Progenitor cell of endocrine pancreas (in vitro differentiated cells): Measurements from ENCODE around the gene MREG. TPM values are rescaled to one million over a fixed set of nuclear protein-coding genes. Genes with fewer than 3 reads are reported as not detected.
A peak's percentile ranks its signal among the peaks of the same experiment; 100 is the strongest.

ENCODE experiments used
- DNase-seq: peaks from one replicate; pipeline ENCODE4 v3.0.0; 2021; ENCODE audit warnings: low spot score; ENCODE audit not compliant: unreplicated experiment
- H3K27ac Mint-ChIP-seq: 2 replicates; pipeline ENCODE4 v1.8.0; 2021; ENCODE audit warnings: mild to moderate bottlenecking, moderate library complexity, mixed read lengths
- H3K27me3 Mint-ChIP-seq: 2 replicates; pipeline ENCODE4 v1.8.0; 2021; ENCODE audit warnings: mixed read lengths
- H3K36me3 Mint-ChIP-seq: 2 replicates; pipeline ENCODE4 v1.8.0; 2022; ENCODE audit warnings: mixed read lengths; ENCODE audit not compliant: insufficient read depth
- H3K4me1 Mint-ChIP-seq: 2 replicates; pipeline ENCODE4 v1.8.0; 2021; ENCODE audit warnings: low read depth, mixed read lengths
- H3K4me3 Mint-ChIP-seq: 2 replicates; pipeline ENCODE4 v1.8.0; 2021; ENCODE audit warnings: low read depth, mild to moderate bottlenecking, moderate library complexity, mixed read lengths
- H3K9me3 Mint-ChIP-seq: 2 replicates; pipeline ENCODE4 v1.8.0; 2021; ENCODE audit warnings: low read depth, mixed read lengths
- CTCF ChIP-seq: fragments of 200-600 bp; sonication (generic); IDR thresholded peaks from one replicate; pipeline ENCODE4 v1.5.0; 2021; ENCODE audit warnings: antibody characterized with exemption, mild to moderate bottlenecking; ENCODE audit not compliant: unreplicated experiment
- total RNA-seq: library from RNA; stranded (reverse); gene quantifications from 2 replicates; pipeline ENCODE4 v1.2.1, GENCODE V29; 2021

MREG gene
- total RNA-seq, 1 donor from 2014 or later: 26.8 TPM

- H3K9me3 Mint-ChIP-seq: no peaks in the 10 kb centered on the region
- peaks cover 5% of the 10 kb centered on the region for H3K36me3 Mint-ChIP-seq
- H3K4me1 Mint-ChIP-seq: no peaks in the 10 kb centered on the region
- H3K27ac Mint-ChIP-seq: peak overlapping the region; percentile 31
- H3K27me3 Mint-ChIP-seq: no peaks in the 10 kb centered on the region
- no peak for DNase-seq
- no peak for TF ChIP-seq CTCF
- no peak overlapping the region for H3K4me3 Mint-ChIP-seq
These were observed 30.6 kb upstream of the MREG start for GRCh38 chr2:216043949-216044348.

- TF ChIP-seq CTCF: no peak
- no peak overlapping the region for H3K4me3 Mint-ChIP-seq
- no peaks in the 10 kb centered on the region for H3K27me3 Mint-ChIP-seq
- DNase-seq: no peak
- peaks cover 3% of the 10 kb centered on the region for H3K36me3 Mint-ChIP-seq
- H3K27ac Mint-ChIP-seq: no peak overlapping the region
- no peaks in the 10 kb centered on the region for H3K4me1 Mint-ChIP-seq
- no peaks in the 10 kb centered on the region for H3K9me3 Mint-ChIP-seq
These were observed 28.1 kb upstream of the MREG start for GRCh38 chr2:216041438-216041837.

- no peak for TF ChIP-seq CTCF
- Mint-ChIP-seq H3K4me3 (no peak overlapping the region), H3K36me3 (peaks cover 3% of the 10 kb centered on the region), H3K9me3 (no peaks in the 10 kb centered on the region), H3K27ac (no peak overlapping the region), H3K4me1 (no peaks in the 10 kb centered on the region), H3K27me3 (no peaks in the 10 kb centered on the region)
- no peak for DNase-seq
These were observed 26.6 kb upstream of the MREG start for GRCh38 chr2:216039918-216040317.

GRCh38 chr2:216034065-216034464, 20.7 kb upstream of the MREG start:
- DNase-seq: peak; percentile 67
- peaks cover 1% of the 10 kb centered on the region for H3K36me3 Mint-ChIP-seq
- peak; percentile 88 for TF ChIP-seq CTCF
- H3K27ac Mint-ChIP-seq: no peak overlapping the region
- no peaks in the 10 kb centered on the region for H3K4me1 Mint-ChIP-seq
- no peak overlapping the region for H3K4me3 Mint-ChIP-seq
- H3K9me3 Mint-ChIP-seq: no peaks in the 10 kb centered on the region
- H3K27me3 Mint-ChIP-seq: no peaks in the 10 kb centered on the region

GRCh38 chr2:216033403-216033802, 20.1 kb upstream of the MREG start:
- Mint-ChIP-seq H3K4me3 (no peak overlapping the region), H3K4me1 (no peaks in the 10 kb centered on the region), H3K27ac (no peak overlapping the region), H3K36me3 (peaks cover 1% of the 10 kb centered on the region), H3K9me3 (no peaks in the 10 kb centered on the region), H3K27me3 (no peaks in the 10 kb centered on the region)
- DNase-seq: no peak
- TF ChIP-seq CTCF: no peak
